SIG-M5 (cell line): ENCODE results near the gene HKDC1.
"Not testable (repeated sequence)": the region's sequence is repeated elsewhere in the genome, so short reads cannot be mapped to it uniquely, and the experiment has no call there.

Source experiments
- DNase-seq: peaks from one replicate; lab custom pipeline; 2025; lab: John Stamatoyannopoulos, UW

HKDC1 gene

DNA sequence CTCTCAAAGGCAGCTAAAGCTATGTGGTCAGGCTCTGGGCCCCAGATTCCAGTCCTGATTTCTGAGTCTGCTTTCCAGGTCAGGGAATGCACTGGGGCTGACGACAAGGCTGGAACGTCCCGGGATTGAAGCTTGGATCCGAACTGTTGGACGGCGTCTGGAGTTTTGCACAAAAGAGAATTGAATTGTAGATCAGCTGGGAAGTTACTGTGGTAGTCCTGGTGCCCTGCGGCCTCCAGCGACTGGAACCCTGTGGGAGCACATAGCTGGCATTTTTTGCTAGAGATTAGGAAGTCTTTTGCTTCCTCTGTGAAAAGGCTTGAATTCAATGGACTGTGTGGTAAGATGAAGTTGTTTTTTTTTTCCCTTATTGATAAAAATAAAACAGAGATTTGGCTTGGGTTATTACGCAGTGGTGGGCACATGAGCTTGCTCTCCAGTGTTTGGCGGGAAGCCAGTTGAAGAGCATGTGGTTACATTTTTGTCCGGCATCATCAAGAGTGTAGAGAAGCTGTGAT is 58.4 kb downstream of the HKDC1 start, which contains the start of gene HK1:
TSS of gene HK1 (plus strand) at position 51 of the 518 bp plus-strand sequence.
- no peak for DNase-seq

DNA sequence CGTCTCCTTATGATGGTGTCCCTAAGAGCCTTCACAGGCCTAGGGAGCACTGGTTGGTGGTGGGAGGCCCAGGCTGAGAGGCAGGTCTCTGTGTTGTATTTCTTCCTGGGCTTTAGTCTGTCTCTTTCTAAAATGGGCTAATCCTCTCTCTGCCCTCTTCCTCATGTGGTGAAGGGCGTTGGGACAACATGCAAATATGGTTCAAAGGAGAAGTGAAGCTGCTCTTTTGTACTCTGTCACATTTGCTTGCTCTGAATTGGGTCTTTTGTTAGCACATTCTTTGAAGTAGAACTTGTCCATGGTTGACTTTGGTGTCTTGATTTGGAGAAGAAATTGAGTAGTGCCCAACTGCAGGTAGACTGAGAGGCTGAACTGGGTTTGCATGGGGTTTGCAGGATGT is 59.0 kb downstream of the HKDC1 start:
- no peak for DNase-seq

- DNase-seq, result no peak
Measured at GRCh38 chr10:69281507-69282413, 61.6 kb downstream of the HKDC1 start.

GRCh38 chr10:69284402-69284801 is 64.3 kb downstream of the HKDC1 start:
- not testable (repeated sequence) for DNase-seq

DNA sequence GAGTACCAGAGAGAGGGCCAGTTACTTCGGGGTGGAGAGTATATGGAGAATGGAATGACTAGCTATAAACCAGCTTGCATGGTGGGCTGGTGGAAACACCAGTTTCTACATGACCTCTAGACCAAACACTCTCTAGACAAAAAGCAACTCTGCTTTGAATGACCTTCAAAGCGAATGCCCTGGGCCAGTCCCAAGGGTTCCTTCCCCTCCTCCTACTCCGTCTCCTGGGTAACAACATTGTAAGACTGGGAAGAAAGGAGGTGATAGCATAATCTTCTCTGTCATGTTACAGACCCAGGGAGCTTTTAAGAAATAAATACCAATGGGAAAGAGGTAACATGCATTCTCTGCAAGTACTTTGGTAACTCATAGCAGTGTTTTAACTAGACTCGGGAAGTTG is 65.6 kb downstream of the HKDC1 start:
- no peak for DNase-seq

- DNase-seq, result no peak
Measured at GRCh38 chr10:69287181-69287580, 67.0 kb downstream of the HKDC1 start.

DNA sequence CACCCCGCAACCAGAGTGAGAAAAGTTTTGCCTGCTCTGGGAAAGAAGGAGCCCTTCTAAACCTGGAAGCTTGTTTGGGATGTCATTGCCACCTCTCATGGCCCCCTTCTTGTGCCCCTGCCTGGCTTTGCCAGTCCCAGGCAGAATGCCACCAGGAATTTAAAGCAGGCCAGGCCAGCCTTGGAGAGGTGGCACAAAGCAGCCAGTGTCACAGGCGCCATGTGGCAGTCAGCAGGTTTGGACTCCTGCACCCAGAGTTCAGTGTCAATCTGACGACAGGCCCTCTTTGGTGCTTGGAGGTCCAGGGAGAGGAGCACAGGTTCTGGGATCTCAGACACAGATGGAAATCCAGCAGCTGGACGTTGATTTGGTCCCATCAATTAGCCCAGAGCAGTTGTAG is 70.9 kb downstream of the HKDC1 start:
- DNase-seq, result no peak

DNA sequence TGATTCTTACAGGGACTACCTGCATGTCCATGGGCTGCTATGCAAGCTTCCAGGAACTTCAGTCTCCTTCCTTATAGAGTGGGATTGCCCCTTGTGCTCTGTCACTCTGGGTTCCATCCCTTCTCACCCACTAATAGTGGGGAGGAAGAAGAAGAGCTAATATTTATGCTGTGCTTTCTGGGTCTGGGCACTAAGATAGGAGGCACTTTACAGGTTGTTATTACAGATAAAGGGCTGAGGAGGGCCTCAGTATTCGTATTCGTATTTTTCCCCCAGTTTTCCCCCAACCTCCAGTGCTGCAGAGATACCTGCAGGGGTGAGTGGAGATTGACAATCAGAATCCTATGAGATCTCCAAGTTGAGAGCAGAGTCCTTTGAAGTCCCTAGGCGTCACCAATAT is 72.3 kb downstream of the HKDC1 start:
- no peak for DNase-seq

DNA sequence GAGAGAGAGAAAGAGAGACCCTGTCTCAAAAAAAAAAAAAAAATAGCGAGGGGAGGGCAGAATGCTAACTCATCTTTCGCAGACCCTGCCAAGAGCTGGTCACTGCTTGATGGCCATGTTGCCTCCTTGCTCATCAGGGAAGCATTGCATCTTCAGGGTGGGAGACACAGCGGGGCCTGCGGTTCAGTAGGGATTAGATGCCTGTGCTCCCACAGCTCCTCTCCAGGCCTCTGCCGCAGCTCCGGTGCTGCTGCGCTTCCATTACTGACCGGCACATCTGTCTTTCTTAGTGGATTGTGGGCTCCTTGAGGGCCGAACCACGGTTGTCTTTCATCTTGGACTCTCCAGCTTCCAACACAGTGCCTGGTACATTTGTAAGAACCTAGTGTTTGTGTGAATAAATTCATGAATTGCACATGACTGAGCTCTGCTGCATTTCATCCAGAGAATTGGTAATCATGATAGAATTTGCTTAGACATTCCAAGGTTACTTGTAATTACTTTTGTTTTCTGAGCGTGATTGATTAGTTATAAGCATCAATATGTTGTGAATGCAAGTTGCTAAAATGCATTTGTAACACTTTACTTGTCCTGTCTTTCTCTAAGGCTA is 75.0 kb downstream of the HKDC1 start:
- DNase-seq, result no peak

- no peak for DNase-seq
Measured at GRCh38 chr10:69303632-69304051, 83.5 kb downstream of the HKDC1 start.

DNA sequence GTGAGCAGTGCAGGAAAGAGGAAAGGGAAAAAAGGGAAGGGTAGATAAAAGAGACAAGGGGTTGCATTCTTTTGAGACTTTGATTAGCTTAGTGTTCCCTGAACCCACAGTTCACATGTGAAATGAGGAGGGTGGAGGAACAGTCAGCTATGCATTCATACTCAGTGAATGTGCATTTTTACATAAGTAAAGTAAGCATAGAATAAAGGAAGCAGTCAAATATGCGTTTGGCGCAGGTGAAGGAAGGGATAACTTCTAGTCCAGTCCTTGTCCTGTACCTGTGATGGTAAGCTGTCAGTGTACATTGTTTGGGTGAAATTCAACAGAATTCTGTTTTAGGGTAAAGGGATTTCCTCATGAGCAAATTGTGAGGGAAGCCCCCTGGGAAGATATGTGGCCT is 86.3 kb downstream of the HKDC1 start:
- DNase-seq, result no peak

DNA sequence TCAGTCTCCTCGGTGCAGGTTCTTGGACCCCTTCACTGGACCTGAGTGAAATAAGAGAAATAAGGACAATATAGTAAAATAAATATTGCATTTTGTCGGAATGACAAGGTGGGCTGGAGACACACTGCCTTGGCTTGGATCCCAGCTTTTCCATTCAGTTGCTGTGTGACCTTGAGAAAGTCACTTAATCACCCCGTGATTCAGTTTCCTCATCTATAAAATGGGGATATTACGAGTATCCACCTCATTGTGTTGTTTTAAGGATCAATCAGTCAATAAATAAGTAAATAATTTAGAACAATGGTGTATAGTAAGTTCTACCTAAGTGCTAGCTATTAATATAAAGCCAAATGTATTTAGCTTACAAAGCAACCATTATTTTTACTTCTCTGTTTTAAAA is 87.3 kb downstream of the HKDC1 start:
- DNase-seq, result no peak

- not testable (repeated sequence) for DNase-seq
Measured at GRCh38 chr10:69308304-69308703, 88.2 kb downstream of the HKDC1 start.

- no peak for DNase-seq
Measured at GRCh38 chr10:69311309-69311708, 91.2 kb downstream of the HKDC1 start.

- DNase-seq, result no peak
Measured at GRCh38 chr10:69312528-69312927, 92.4 kb downstream of the HKDC1 start.

DNA sequence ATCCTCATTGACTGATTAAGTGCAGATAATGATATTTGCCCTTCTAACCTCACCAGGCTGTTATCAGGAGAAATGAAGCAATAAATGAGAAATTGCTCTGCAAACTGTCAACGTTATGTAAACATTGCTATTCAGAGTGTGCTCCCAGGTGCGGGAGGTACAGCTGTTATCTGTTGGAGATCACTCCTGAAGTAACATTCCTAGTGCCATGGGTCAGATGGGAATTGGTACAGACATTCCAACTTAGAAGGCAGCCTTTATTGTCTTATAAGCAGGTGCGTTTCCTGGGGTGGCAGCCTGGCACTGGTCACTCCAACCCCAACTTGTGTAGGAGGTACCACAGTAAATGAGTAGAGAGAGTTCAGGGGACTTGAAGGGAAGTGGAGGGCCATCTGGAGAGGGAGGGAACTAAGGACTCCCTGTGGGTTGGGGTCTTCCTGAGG is 95.0 kb downstream of the HKDC1 start:
- DNase-seq, result no peak

DNA sequence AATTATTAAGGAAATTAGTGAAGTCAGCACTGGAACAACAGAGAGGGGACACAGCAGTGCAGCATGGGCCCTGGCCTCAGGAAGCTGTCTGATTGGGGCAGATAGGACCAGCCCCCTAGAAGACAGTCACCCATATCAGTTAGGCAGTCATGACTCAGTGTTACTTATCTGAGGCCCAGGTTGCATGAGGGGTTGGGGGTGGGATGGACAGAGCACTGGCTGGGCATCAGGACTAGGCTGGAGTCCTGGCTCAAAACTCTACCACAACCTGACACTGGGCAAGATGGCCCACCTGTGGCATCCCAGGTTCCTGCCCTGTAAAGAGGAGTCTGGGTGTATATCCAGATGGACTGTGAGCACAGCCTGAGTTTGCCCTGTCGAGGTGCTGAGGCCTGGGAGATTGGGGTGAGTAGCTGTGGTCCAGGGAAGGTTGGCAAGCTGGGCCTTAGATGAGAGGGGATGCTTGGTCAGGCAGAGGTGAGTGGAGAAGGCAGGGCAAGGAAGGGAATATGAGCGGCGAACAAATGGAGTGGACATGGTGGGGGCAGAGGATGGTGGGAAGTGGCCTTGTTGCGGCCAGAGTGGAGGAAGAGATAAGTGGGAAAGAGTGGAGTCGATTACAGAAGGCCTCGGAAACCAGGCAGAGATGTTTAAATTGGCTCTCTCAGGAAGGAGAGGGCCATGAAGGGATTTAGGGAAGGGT is 95.6 kb downstream of the HKDC1 start:
- no peak for DNase-seq

- no peak for DNase-seq
Measured at GRCh38 chr10:69316313-69317059, 96.4 kb downstream of the HKDC1 start.
